Right atrium auricular region (tissue), 2 donors: Measurements from ENCODE around the gene CYB5D1. TPM values are rescaled to one million over a fixed set of nuclear protein-coding genes. Genes with fewer than 3 reads are reported as not detected.

Experiments
- DNase-seq: peaks from one replicate; pipeline ENCODE4 v3.0.0-alpha.2; 2019; ENCODE audit warnings: low spot score
- H3K27ac ChIP-seq, 2 donors: fragments of 200-600 bp; sonication (generic); 1 replicate in 1 of 2; 2 replicates in 1 of 2; pipeline ENCODE4 v1.5.1; 2016 to 2019
- H3K27me3 ChIP-seq, 2 donors: fragments of 200-600 bp; sonication (generic); one replicate each; pipeline versions ENCODE4 v1.5.1 to v1.6.0; 2017 to 2019
- H3K36me3 ChIP-seq: fragments of 200-600 bp; sonication (generic); one replicate; pipeline ENCODE4 v1.5.1; 2016
- H3K4me1 ChIP-seq, 2 donors: fragments of 200-600 bp; sonication (generic); one replicate each; pipeline versions ENCODE4 v1.5.1 to v1.6.0; 2017 to 2019
- H3K4me3 ChIP-seq, 2 donors: fragments of 200-600 bp; sonication (generic); 1 replicate in 1 of 2; 2 replicates in 1 of 2; pipeline ENCODE4 v1.5.1; 2017 to 2019; ENCODE audit warnings: mild to moderate bottlenecking in 1 of 2, moderate library complexity in 1 of 2
- H3K9me3 ChIP-seq, 2 donors: fragments of 200-600 bp; sonication (generic); one replicate each; pipeline ENCODE4 v1.5.1; 2019
- total RNA-seq, 2 donors: library from RNA; depleted of rRNA; stranded (reverse); fragments of >200 nt; gene quantifications; one replicate each; pipeline ENCODE4 v1.1.0, GENCODE V29; 2016
- TF ChIP-seq, protein P1 (sequence below), 2 donors: fragments of 200-600 bp; sonication (generic); IDR thresholded peaks; one replicate each; pipeline ENCODE4 v1.5.1; 2019; ENCODE audit warnings: antibody characterized with exemption in 2 of 2

CYB5D1 gene
- total RNA-seq, 2 donors from 2014 or later, result 5.1 to 6.8 TPM

DNA sequence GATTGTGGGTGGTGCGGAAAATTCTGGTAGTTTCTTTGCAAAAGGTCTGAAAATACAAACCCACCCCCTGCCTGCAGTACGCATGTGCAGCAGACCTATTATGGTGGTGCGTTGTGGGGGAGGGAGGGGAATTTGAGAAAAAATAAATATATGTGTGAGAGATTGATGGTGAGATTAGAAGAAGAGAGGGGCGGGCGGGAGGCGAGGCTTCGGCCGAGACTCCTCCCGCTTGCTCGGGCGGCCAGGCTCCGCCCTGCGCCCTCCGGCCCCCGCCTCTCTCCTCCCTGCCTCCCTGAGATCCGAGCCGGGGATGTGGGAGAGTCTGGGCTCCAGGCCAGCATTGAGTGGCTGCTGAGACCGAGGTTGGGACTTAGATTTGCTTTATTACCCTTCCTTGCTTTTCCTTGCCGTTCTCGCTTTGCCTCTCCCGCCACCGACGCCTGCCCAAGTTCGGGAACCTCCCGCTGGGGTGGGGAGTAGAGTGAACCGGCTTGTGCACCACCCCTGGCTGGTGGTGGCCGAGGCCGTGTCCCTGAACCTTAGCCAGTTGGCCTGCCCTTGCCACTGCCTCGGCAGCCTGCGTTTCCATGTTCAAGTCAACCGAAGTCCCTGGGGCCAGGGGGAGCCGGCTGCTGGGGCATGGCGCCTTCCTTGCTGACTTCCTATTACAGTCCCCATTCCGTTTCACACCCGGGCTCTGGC is 29.8 kb downstream of the CYB5D1 start:
- Histone ChIP-seq H3K4me1 (peaks cover 0 to 47% of the 10 kb centered on the region in 2 donors), H3K27me3 (no peaks in the 10 kb centered on the region), H3K27ac (peak overlapping the region; percentile 88 to 90), H3K9me3 (no peaks in the 10 kb centered on the region), H3K36me3 (peaks cover 4% of the 10 kb centered on the region), H3K4me3 (peak overlapping the region; percentile 17 to 87)
- TF ChIP-seq, protein P1, sequence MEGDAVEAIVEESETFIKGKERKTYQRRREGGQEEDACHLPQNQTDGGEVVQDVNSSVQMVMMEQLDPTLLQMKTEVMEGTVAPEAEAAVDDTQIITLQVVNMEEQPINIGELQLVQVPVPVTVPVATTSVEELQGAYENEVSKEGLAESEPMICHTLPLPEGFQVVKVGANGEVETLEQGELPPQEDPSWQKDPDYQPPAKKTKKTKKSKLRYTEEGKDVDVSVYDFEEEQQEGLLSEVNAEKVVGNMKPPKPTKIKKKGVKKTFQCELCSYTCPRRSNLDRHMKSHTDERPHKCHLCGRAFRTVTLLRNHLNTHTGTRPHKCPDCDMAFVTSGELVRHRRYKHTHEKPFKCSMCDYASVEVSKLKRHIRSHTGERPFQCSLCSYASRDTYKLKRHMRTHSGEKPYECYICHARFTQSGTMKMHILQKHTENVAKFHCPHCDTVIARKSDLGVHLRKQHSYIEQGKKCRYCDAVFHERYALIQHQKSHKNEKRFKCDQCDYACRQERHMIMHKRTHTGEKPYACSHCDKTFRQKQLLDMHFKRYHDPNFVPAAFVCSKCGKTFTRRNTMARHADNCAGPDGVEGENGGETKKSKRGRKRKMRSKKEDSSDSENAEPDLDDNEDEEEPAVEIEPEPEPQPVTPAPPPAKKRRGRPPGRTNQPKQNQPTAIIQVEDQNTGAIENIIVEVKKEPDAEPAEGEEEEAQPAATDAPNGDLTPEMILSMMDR (IDR thresholded peaks at IDR 0.05), result no peak
- peak; percentile 91 for DNase-seq

DNA sequence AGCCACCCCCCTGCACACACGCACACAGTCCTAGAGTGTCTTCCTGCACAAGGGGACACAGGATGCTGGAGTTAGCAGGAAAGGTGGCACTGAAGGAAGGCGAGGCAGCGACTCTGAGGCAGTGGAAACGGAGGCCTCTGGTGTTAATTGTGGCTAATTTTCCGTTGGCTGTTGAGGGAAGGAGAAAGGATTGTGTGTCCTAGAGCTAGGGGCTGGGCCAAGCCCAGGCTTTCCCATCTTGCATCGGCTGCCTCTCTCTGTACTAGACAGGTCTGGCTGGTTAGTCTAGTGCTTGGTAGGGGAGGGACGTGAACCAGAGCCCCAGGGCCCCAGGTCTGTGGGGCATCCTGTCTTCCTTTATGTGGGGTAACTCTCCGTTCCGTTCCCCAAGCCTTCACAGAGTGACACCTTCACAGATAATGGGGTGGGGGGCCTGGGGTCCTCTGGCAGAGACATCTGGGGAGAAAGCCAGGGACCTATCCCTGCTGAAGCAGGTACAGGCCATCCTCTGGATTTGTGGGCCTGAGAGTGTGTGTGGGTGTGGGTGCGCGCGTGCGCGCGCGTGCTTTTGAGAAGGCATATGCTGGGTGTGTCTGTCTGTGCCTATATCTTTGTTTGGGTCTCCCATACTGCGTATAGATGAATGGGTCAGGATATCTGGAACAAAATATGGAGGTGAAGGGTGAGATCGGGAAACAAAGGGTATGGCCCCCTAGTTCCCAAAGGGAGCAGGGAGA is 30.5 kb downstream of the CYB5D1 start, which contains the start of gene CHD3:
TSS of gene CHD3 (plus strand) at position 606 of the 737 bp plus-strand sequence. CDS start 212 bp downstream, outside the sequence.
- Histone ChIP-seq H3K27ac (peak within 1 kb of the TSS; percentile 88 to 90), H3K4me3 (peak within 1 kb of the TSS; percentile 17 to 87), H3K9me3 (no peaks in the 10 kb centered on the region), H3K27me3 (no peaks in the 10 kb centered on the region), H3K4me1 (peaks cover 0 to 47% of the 10 kb centered on the region in 2 donors), H3K36me3 (peaks cover 7% of the 10 kb centered on the region)
- no peak for DNase-seq
- TF ChIP-seq, protein P1 (IDR thresholded peaks at IDR 0.05), result no peak

DNA sequence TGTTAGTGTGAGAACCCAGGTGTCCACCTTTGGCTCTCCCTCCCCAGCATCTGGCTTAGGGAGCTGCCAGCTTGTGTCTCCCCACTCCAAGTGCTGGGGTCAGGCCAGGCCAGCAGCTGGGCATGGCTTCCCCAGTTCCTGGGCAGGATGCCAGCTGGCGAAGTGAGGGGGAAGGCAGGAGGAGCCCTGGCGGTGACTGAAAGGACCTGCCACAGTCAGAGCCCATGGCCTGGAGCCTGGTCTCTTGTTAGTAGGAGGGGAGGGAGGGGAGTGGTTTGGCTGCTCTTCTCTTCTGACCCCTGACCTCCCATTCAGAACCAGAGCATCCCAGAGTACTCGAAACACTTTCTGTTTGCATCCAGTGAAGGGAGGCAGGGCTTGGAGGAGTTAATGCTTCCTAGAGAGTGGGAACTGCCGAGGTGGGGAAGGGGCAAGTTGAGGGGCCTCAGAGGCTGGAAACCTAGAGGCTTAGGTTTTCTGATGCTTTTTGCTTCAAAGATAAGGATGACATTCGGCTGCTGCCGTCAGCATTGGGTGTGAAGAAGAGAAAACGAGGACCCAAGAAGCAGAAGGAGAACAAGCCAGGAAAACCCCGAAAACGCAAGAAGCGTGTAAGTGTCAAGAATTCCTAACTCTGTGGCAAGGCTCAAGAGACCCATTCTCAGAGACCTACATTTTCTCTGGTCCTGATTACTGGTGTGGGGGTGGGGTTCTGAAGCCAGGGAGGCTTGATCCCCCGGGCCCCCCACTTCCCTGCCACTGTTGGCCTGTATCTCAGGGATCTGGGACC is 31.6 kb downstream of the CYB5D1 start:
- H3K4me3 ChIP-seq, result peak overlapping the region in 1 of 2 donors; percentile 87

DNA sequence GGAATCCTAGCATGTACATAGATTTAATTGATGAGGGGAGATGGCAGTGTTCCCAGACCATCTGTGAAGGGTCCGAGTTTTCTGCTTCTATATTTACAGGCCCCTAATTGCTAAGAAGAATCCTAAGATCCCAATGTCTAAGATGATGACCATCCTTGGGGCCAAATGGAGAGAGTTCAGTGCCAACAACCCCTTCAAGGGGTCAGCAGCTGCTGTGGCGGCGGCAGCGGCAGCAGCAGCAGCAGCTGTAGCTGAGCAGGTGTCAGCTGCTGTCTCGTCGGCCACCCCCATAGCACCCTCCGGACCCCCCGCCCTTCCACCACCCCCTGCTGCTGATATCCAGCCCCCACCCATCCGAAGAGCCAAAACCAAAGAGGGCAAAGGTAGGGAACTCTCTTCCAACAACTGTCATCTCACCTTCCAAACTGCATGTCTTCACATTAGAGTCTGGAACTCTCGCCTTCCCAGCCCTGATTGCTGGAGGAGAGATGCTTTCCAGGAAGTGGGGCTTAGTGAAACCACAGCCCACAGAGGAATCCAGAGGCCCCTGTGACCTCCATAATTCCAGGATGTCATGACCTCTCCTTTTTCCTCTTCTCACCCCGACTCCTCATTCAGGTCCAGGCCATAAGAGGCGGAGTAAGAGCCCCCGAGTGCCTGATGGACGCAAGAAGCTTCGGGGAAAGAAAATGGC is 35.5 kb downstream of the CYB5D1 start:
- no peaks in the 10 kb centered on the region for H3K27me3 ChIP-seq
- H3K36me3 ChIP-seq, result peaks cover 34% of the 10 kb centered on the region
- TF ChIP-seq, protein P1 (IDR thresholded peaks at IDR 0.05), result no peak

More for the DNA sequence above, 31.6 kb downstream of the CYB5D1 start:
- H3K4me1 ChIP-seq, result peaks cover 0 to 47% of the 10 kb centered on the region in 2 donors
- no peaks in the 10 kb centered on the region for H3K9me3 ChIP-seq
- no peaks in the 10 kb centered on the region for H3K27me3 ChIP-seq
- H3K36me3 ChIP-seq, result peaks cover 18% of the 10 kb centered on the region
- DNase-seq, result peak; percentile 96
- TF ChIP-seq, protein P1 (IDR thresholded peaks at IDR 0.05), result peak in 1 of 2 donors; percentile 54
- peak overlapping the region; percentile 88 to 90 for H3K27ac ChIP-seq

DNA sequence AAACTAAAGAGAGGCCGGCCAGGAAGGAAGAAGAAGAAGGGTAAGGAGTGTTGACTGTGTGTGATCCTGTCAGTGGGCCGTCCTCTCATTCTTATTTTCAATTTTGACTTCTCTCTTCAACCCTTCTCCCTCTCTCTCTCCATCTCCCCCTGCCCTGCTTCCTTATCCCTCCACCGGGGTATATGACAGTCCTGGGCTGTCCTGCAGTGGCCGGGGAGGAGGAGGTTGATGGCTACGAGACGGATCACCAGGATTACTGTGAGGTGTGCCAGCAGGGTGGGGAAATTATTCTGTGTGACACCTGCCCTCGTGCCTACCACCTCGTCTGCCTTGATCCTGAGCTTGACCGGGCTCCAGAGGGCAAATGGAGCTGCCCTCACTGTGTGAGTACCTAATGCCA is 36.4 kb downstream of the CYB5D1 start:
- Histone ChIP-seq H3K36me3 (peaks cover 43% of the 10 kb centered on the region), H3K4me1 (peaks cover 0 to 10% of the 10 kb centered on the region in 2 donors), H3K27ac (no peak overlapping the region), H3K27me3 (no peaks in the 10 kb centered on the region), H3K9me3 (no peaks in the 10 kb centered on the region), H3K4me3 (no peak overlapping the region)
- TF ChIP-seq, protein P1 (IDR thresholded peaks at IDR 0.05), result no peak
- DNase-seq, result no peak

More for the DNA sequence above, 35.5 kb downstream of the CYB5D1 start:
- Histone ChIP-seq H3K9me3 (no peaks in the 10 kb centered on the region), H3K27ac (no peak overlapping the region), H3K4me1 (peaks cover 0 to 19% of the 10 kb centered on the region in 2 donors), H3K4me3 (no peak overlapping the region)
- DNase-seq, result no peak
